ENCODE data around the gene ANKMY1.
A peak's percentile ranks its signal among the peaks of the same experiment; 100 is the strongest.
"Not testable (repeated sequence)": the region's sequence is repeated elsewhere in the genome, so short reads cannot be mapped to it uniquely, and the experiment has no call there.

Gene ANKMY1

GRCh38 chr2:240569523-240569997, 11.8 kb upstream of the ANKMY1 start:
- FAIRE-seq: no peak
- no peak for DNase-seq (ENCODE audit: low spot score)

GRCh38 chr2:240568678-240569522, 11.1 kb upstream of the ANKMY1 start:
- peak; percentile 82 for FAIRE-seq
- DNase-seq (ENCODE audit: low spot score): peak; percentile 79

DNA sequence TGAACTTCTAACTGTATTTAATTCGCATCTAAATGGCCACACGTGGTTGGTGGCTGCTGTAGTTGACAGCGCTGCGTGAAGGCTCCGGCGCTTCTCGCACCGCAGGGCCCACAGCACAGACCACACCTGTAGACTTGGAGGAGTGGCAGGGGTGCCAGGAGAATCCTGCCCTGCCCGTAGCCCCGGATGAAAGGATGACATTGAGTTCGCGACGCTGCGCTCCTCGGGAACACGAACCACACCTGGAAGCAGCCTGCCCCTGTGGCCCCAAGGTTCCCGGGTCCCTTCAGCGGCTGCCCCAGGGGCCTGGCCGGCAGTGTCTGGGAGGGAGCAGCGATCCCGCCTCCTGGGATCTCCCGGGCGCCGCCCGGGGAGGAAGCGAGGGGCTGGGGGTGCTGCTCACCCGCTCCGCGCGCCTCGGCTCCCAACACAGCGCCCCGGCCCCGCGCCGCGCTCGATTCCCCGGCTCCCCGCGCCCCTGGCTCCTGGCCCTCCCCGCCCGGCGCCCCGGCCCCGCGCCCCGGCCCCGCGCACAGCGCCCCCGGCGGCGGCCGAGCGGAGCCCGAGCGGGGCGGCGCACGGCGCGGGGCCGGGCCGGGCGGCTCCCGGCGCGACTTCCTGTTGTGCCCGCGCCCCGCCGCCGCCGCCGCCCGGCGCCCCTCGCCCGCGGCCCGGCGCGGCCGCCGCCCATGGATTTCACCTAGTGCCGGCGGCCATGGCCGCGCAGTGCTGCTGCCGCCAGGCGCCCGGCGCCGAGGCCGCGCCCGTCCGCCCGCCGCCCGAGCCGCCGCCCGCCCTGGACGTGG, 10.3 kb upstream of the ANKMY1 start, which contains the start of gene RNPEPL1:
Gene RNPEPL1 (plus strand): TSS at position 613 of the 806 bp plus-strand sequence. CDS start 103 bp downstream, at position 716.
- no peak for FAIRE-seq
- DNase-seq (ENCODE audit: low spot score): peak; percentile 69

GRCh38 chr2:240567137-240567871, 9.5 kb upstream of the ANKMY1 start:
- FAIRE-seq: no peak
- DNase-seq (ENCODE audit: low spot score): no peak

DNA sequence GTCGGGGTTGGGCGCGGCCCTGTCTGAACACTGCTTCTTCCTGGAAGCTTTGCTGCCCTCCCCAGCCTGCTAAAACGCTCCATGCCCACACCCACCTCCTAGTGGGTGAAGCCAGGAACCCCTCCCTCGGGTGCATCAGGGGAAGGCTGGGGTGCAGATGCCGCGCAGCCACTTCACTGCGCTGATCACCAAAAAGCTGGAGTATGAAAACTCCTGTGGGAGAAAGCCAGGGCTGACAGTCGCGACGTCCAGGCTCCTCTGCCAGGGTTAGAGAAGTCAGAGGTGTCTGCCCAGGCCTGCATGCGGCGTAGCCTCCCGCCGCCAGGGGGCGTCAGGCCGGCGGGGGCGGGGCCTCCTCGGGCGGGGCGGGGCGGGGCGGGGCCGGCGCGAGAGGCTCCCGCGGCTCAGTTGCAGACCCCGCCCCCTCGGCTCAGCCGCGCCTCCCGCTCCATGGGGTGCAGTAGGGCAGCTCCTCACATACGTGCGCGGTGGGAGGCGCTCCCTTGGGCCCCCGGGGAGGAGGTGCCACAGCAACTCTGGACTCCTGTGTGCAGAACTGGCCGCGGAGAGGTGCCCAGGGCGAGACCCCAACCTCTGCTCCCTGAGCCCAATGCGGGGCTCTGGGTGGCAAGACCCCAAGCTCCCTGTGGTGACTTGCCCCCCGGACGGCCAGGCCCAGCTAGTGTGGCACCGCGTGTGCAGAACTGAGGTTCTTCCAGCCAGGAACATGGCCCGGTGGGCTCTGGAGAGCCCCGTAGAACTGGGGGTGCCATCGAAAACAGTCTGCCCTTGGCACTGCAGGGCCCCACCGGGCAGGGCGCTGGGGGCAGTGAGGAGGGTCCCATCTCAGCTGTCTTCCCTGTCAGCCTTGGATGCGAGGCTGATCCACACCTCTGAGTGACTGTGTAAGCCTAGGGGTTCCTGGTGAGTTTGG, 8.7 kb upstream of the ANKMY1 start:
- FAIRE-seq (no peak), DNase-seq (ENCODE audit: low spot score) (peak; percentile 90)

GRCh38 chr2:240565333-240566202, 7.8 kb upstream of the ANKMY1 start:
- peak; percentile 75 for DNase-seq (ENCODE audit: low spot score)
- FAIRE-seq: peak; percentile 27

GRCh38 chr2:240564561-240565332, 7.0 kb upstream of the ANKMY1 start:
- DNase-seq (ENCODE audit: low spot score): no peak
- FAIRE-seq: no peak

- DNase-seq (ENCODE audit: low spot score): no peak
- no peak for FAIRE-seq
Observed at GRCh38 chr2:240563951-240564560, 6.3 kb upstream of the ANKMY1 start.

DNA sequence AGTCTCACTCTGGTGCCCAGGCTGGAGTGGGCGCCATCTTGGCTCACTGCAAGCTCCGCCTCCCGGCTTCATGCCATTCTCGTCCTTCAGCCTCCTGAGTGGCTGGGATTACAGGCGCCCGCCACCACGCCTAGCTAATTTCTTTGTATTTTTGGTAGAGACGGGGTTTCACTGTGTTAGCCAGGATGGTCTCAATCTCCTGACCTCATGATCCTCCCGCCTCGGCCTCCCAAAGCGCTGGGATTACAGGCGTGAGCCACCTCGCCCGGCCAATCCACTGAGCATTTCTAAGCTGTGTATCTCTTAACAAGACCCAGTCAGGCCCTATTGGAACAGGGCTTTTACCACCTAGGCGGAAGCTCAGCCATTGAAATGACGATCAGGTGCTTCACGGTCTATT, 5.4 kb upstream of the ANKMY1 start:
- DNase-seq (ENCODE audit: low spot score); FAIRE-seq: not testable (repeated sequence)

- no peak for FAIRE-seq
- DNase-seq (ENCODE audit: low spot score): no peak
Observed at GRCh38 chr2:240561325-240561971, 3.7 kb upstream of the ANKMY1 start.

- peak; percentile 52 for FAIRE-seq
- peak; percentile 97 for DNase-seq (ENCODE audit: low spot score)
Observed at GRCh38 chr2:240560480-240561324, 2.9 kb upstream of the ANKMY1 start.

- FAIRE-seq: peak; percentile 13
- peak; percentile 93 for DNase-seq (ENCODE audit: low spot score)
Observed at GRCh38 chr2:240560084-240560479, 2.3 kb upstream of the ANKMY1 start, which contains the start of gene DUSP28. DUSP28 (plus strand) TSS chr2:240560357; CDS start chr2:240560685, 328 bp downstream.

- no peak for FAIRE-seq
- no peak for DNase-seq (ENCODE audit: low spot score)
Observed at GRCh38 chr2:240559286-240559685, 1.5 kb upstream of the ANKMY1 start.

DNA sequence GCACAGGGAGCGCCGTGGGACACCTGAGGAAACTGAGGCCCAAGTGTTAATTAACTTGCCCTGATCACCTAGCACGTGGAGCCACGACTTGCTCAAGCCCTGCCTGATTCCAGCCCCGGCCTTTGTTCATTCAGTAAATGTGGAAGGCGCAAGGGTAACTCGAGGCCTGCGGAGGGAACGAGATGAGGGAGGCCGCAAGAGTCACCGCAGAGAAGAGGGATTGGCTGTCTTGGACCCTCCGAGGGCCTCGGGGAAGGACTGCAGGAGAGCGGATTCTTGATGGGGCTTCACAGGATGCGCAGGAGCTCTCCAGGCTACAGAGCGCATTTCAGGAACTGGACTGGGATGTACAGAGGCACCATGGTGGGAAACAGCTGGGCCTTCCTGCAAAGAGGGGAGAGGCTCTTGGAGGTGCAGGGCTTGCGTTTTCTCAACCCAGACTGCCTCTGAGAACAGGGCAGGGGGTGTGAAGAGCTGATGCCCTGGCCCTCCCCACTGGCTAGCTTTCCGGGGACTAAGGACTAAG, 511 bp upstream of the ANKMY1 start:
- FAIRE-seq (no peak), DNase-seq (ENCODE audit: low spot score) (no peak)

- FAIRE-seq (no peak), DNase-seq (ENCODE audit: low spot score) (no peak)
Observed at GRCh38 chr2:240557101-240557751, 562 bp downstream of the ANKMY1 start.

Measured in urothelium cell line (cell line).